Right lobe of liver (tissue), 6 donors: ENCODE measurements around the gene UQCRC1. TPM values are rescaled to one million over a fixed set of nuclear protein-coding genes. Genes with fewer than 3 reads are reported as not detected.

Source experiments
- ATAC-seq, 4 donors: fragments of 200-7000 bp; cut with Tn5 transposase; one replicate each; pipeline ENCODE4 v1.9.1; 2020; ENCODE audit warnings: mild to moderate bottlenecking in 4 of 4, moderate library complexity in 4 of 4
- DNase-seq, 3 donors: peaks; one replicate each; pipeline ENCODE4 v3.0.0-alpha.2; 2020
- H3K27ac ChIP-seq, 3 donors: fragments of 200-600 bp; one replicate each; pipeline ENCODE4 v1.8.0; 2022
- H3K27me3 ChIP-seq, 2 donors: fragments of 200-600 bp; one replicate each; pipeline ENCODE4 v1.8.0; 2022
- H3K36me3 ChIP-seq, 4 donors: fragments of 200-600 bp; sonication (generic) in 1 of 4; one replicate each; pipeline versions ENCODE4 v1.5.1 to v1.8.0; 2017 to 2022; ENCODE audit warnings: control low read depth in 1 of 4
- H3K4me1 ChIP-seq, 4 donors: fragments of 200-600 bp; sonication (generic) in 1 of 4; one replicate each; pipeline versions ENCODE4 v1.5.1 to v1.8.0; 2017 to 2022; ENCODE audit warnings: control low read depth in 1 of 4
- H3K4me3 ChIP-seq, 3 donors: fragments of 200-600 bp; one replicate each; pipeline ENCODE4 v1.8.0; 2022
- H3K9me3 ChIP-seq, 4 donors: fragments of 200-600 bp; sonication (generic) in 1 of 4; one replicate each; pipeline versions ENCODE4 v1.5.1 to v1.8.0; 2017 to 2022; ENCODE audit warnings: control low read depth in 1 of 4
- POLR2A ChIP-seq: fragments of 450-650 bp; IDR thresholded peaks from one replicate; pipeline ENCODE4 v1.6.1; 2017; ENCODE audit warnings: antibody characterized with exemption, mild to moderate bottlenecking
- WGBS: methylation state at CpG from one replicate; pipeline ENCODE4 v1.1.6; 2018; ENCODE audit warnings: low coverage, low lambda C conversion rate; ENCODE audit not compliant: insufficient coverage; ENCODE audit errors: missing lambda C conversion rate; 5-methylcytosine and 5-hydroxymethylcytosine counted together
- intact Hi-C, 2 donors: fragments of 100-400 bp; cut with DNase I; formaldehyde crosslinking; loops; one replicate each; pipeline versions ENCODE4 v1.11.2 to v1.14.1; 2022
- total RNA-seq, 6 experiments: library from RNA; depleted of rRNA in 2 of 6; stranded (reverse); fragments of >200 nt in 2 of 6; fragmentation: NEBNext Ultra II Directional in 3 of 6; extraction: Animal tissue kit (Norgen Biotek cat#: 25700) in 3 of 6; gene quantifications; one replicate each; pipeline versions ENCODE4 v1.1.0 to v1.2.4, GENCODE V29; 2016 to 2023
- TF ChIP-seq, protein P1 (sequence below), 4 donors: fragments of 200-600 bp in 3 of 4; fragments of 450-650 bp in 1 of 4; IDR thresholded peaks; one replicate each; pipeline versions ENCODE4 v1.5.1 to v1.8.0; 2016 to 2022; ENCODE audit warnings: antibody characterized with exemption in 4 of 4, mild to moderate bottlenecking in 2 of 4
- donor health status: DM: no; HTN: yes; CAD: no.
- donor health status: DM: no; HTN: no; CAD: no.
- donor health status: DM: no; HTN: no; CAD: no.
- donor health status: DM: no; HTN: yes; CAD: no.
- donor health status: DM: no; HTN: yes; CAD: no.

Gene UQCRC1
- total RNA-seq, 6 experiments from 2014 or later = 176 to 329 (median 213) TPM

- no peak for ATAC-seq
- 90% methylated on average over 2 of the region's 12 CpGs for WGBS
- Histone ChIP-seq H3K4me3 (no peak overlapping the region), H3K36me3 (no peaks in the 10 kb centered on the region), H3K9me3 (no peaks in the 10 kb centered on the region), H3K27me3 (no peaks in the 10 kb centered on the region), H3K27ac (no peak overlapping the region), H3K4me1 (no peaks in the 10 kb centered on the region)
- intact Hi-C loops = no loop called here
- no peak for TF ChIP-seq POLR2A
- TF ChIP-seq, protein P1, sequence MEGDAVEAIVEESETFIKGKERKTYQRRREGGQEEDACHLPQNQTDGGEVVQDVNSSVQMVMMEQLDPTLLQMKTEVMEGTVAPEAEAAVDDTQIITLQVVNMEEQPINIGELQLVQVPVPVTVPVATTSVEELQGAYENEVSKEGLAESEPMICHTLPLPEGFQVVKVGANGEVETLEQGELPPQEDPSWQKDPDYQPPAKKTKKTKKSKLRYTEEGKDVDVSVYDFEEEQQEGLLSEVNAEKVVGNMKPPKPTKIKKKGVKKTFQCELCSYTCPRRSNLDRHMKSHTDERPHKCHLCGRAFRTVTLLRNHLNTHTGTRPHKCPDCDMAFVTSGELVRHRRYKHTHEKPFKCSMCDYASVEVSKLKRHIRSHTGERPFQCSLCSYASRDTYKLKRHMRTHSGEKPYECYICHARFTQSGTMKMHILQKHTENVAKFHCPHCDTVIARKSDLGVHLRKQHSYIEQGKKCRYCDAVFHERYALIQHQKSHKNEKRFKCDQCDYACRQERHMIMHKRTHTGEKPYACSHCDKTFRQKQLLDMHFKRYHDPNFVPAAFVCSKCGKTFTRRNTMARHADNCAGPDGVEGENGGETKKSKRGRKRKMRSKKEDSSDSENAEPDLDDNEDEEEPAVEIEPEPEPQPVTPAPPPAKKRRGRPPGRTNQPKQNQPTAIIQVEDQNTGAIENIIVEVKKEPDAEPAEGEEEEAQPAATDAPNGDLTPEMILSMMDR (IDR thresholded peaks at IDR 0.05) = no peak
- no peak for DNase-seq
These were observed 45.6 kb upstream of the UQCRC1 start for GRCh38 chr3:48655063-48655462.

DNA sequence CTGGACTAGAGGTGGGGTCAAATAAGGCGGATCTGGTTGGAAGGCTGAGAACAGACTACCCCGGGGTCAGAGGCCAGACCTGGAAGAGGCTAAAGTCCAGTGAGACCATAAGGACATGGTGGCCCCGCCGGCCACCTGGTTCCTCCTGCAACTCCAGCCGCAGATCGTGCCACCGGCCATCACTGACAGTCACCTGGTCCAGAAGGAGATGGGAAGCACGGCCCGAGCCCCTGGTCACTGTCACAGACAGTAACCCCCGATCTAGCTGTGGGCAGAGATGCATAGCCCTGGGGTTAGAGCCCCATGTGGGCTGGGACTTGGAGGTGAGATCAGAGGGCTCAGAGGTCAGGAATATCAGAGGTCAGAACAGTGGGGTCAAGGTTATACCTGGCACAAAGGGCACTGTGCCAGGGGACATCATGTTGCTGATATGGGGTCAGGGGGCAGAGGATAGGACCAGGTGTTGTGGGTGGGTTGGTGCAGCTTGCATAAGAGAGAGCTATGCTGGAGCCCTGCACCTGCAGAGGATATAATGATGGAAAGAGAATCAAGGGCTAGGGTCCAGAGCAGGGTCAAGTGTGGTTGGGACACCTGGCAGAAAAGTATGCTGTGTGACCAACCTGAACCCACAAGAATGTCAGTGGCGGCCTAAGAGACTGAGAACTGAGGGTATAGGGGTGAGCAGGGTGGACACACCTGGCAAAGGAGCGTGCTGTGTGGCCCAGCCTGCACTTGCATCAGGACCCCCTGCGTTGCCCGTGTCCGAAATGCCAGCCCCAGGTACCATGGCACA lies 43.7 kb upstream of the UQCRC1 start:
- no peak for ATAC-seq
- DNase-seq = no peak
- Histone ChIP-seq H3K9me3 (no peaks in the 10 kb centered on the region), H3K27me3 (no peaks in the 10 kb centered on the region), H3K27ac (no peak overlapping the region), H3K4me1 (no peaks in the 10 kb centered on the region), H3K36me3 (no peaks in the 10 kb centered on the region), H3K4me3 (no peak overlapping the region)
- TF ChIP-seq POLR2A = no peak
- TF ChIP-seq, protein P1 (IDR thresholded peaks at IDR 0.05) = no peak
- 100% methylated on average over 4 of the region's 15 CpGs for WGBS
- intact Hi-C loops = no loop called here

DNA sequence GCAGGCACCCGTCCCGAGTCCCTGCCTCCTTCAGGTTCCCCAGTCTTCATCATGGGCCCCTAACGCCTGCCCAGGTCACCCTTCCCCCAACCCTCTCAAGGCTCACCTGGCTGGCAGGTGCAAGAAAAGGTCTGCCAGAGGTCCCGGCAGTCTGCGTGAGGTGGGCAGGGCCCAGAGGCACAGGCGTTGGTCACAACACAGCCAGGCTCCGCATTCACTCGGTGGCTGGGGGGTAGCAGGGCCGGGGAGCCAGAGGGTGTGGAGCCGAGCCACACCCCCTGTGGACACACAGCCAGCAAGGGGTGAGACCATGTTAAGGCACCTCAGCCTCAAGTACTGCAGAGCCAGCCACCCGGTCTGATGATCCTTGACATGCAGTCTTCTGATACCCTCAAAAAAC lies 42.3 kb upstream of the UQCRC1 start:
- no peak overlapping the region for H3K4me3 ChIP-seq
- TF ChIP-seq, protein P1 (IDR thresholded peaks at IDR 0.05) = no peak
- TF ChIP-seq POLR2A = no peak
- ATAC-seq = no peak
- 100% methylated on average over 1 of the region's 11 CpGs for WGBS
- no peaks in the 10 kb centered on the region for H3K9me3 ChIP-seq
- H3K36me3 ChIP-seq = no peaks in the 10 kb centered on the region
- intact Hi-C loops = no loop called here
- H3K27ac ChIP-seq = no peak overlapping the region
- H3K4me1 ChIP-seq = no peaks in the 10 kb centered on the region
- no peak for DNase-seq
- H3K27me3 ChIP-seq = no peaks in the 10 kb centered on the region

GRCh38 chr3:48650723-48651122 lies 41.3 kb upstream of the UQCRC1 start:
- intact Hi-C loops = no loop called here
- DNase-seq (no peak), ATAC-seq (no peak)
- Histone ChIP-seq H3K9me3 (no peaks in the 10 kb centered on the region), H3K27me3 (no peaks in the 10 kb centered on the region), H3K4me3 (no peak overlapping the region), H3K27ac (no peak overlapping the region), H3K4me1 (no peaks in the 10 kb centered on the region), H3K36me3 (no peaks in the 10 kb centered on the region)
- 100% methylated on average over 1 of the region's 12 CpGs for WGBS
- no peak for TF ChIP-seq POLR2A
- TF ChIP-seq, protein P1 (IDR thresholded peaks at IDR 0.05) = no peak
